ENCODE measurements around the gene GABRQ. TPM values are rescaled to one million over a fixed set of nuclear protein-coding genes. Genes with fewer than 3 reads are reported as not detected.
"Not testable (repeated sequence)": the region's sequence is repeated elsewhere in the genome, so short reads cannot be mapped to it uniquely, and the experiment has no call there.

The GABRQ gene
- total RNA-seq, 1 experiment from 2014 or later: not detected

DNA sequence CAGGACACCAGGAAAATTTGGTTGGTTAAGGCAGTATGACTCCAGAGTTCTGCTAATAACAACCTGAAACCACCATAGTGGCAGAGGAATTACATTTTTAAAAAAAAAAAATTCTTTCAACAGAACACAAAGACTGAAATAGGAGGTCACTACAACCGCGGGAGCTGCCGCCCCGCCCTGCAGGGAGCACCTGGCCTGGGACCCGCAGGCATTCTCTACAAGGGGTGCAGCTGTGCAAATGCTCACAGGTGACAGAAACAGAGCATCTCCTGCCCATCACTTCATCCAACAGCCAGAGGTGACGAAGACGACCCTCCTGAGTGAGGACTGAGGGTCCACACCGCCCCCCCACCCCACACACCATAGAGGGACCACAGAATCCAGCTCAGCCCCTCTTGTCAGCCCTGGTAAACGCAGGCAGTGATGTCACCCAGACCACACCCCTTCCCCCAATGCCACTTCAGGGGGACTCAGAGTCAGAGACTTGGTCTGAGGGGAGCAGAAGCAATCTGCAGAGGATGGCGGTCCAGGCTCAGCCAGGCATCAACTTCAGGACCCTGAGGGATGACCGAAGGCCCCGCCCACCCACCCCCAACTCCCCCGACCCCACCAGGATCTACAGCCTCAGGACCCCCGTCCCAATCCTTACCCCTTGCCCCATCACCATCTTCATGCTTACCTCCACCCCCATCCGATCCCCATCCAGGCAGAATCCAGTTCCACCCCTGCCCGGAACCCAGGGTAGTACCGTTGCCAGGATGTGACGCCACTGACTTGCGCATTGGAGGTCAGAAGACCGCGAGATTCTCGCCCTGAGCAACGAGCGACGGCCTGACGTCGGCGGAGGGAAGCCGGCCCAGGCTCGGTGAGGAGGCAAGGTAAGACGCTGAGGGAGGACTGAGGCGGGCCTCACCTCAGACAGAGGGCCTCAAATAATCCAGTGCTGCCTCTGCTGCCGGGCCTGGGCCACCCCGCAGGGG is 60.5 kb downstream of the GABRQ start, which contains the start of gene MAGEA3:
TSS of gene MAGEA3 (plus strand) at position 843 of the 980 bp plus-strand sequence. CDS start 2,039 bp downstream, outside the sequence.
- BruUV-seq (replicated peaks); DNase-seq (ENCODE audit: unreplicated experiment); H3K9me3 Mint-ChIP-seq (ENCODE audit: unreplicated experiment); H3K4me1 Mint-ChIP-seq (ENCODE audit: insufficient read depth, unreplicated experiment); CTCF ChIA-PET; H3K4me3 Mint-ChIP-seq (ENCODE audit: unreplicated experiment); intact Hi-C loops (cut with micrococcal nuclease); H3K27me3 Mint-ChIP-seq (ENCODE audit: insufficient read depth, unreplicated experiment); H3K27ac Mint-ChIP-seq (ENCODE audit: low read depth, unreplicated experiment); POLR2A ChIA-PET; H3K36me3 Mint-ChIP-seq (ENCODE audit: insufficient read depth, unreplicated experiment): not testable (repeated sequence)

DNA sequence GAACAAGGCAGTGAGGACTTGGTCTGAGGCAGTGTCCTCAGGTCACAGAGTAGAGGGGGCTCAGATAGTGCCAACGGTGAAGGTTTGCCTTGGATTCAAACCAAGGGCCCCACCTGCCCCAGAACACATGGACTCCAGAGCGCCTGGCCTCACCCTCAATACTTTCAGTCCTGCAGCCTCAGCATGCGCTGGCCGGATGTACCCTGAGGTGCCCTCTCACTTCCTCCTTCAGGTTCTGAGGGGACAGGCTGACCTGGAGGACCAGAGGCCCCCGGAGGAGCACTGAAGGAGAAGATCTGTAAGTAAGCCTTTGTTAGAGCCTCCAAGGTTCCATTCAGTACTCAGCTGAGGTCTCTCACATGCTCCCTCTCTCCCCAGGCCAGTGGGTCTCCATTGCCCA is 62.7 kb downstream of the GABRQ start:
- POLR2A ChIA-PET; H3K4me1 Mint-ChIP-seq (ENCODE audit: insufficient read depth, unreplicated experiment); BruUV-seq (replicated peaks); intact Hi-C loops (cut with micrococcal nuclease); H3K27me3 Mint-ChIP-seq (ENCODE audit: insufficient read depth, unreplicated experiment); H3K27ac Mint-ChIP-seq (ENCODE audit: low read depth, unreplicated experiment); H3K4me3 Mint-ChIP-seq (ENCODE audit: unreplicated experiment); H3K9me3 Mint-ChIP-seq (ENCODE audit: unreplicated experiment); H3K36me3 Mint-ChIP-seq (ENCODE audit: insufficient read depth, unreplicated experiment); CTCF ChIA-PET; DNase-seq (ENCODE audit: unreplicated experiment): not testable (repeated sequence)

DNA sequence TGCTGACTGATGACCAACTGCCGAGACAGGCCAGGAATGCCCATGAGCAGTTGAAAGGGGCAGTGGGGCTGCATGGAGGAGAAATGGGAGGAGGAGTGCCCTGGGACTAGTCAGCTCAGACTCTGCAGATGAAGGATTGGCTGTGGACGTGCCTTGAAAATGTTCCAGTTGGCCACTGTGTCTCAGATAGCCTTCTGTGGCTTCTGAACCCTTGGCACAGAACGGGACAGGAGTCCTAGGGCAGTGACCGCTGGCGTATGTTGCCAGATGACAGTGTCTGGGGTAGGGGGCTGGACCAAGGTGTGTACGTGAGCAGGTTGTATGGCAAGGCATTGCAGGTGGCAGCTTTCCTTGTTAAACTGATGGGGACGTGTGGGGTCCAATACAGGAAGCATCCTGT is 68.8 kb downstream of the GABRQ start:
- H3K9me3 Mint-ChIP-seq (ENCODE audit: unreplicated experiment); H3K27me3 Mint-ChIP-seq (ENCODE audit: insufficient read depth, unreplicated experiment); H3K36me3 Mint-ChIP-seq (ENCODE audit: insufficient read depth, unreplicated experiment); intact Hi-C loops (cut with micrococcal nuclease); CTCF ChIA-PET; DNase-seq (ENCODE audit: unreplicated experiment); H3K4me1 Mint-ChIP-seq (ENCODE audit: insufficient read depth, unreplicated experiment); H3K27ac Mint-ChIP-seq (ENCODE audit: low read depth, unreplicated experiment); BruUV-seq (replicated peaks); POLR2A ChIA-PET; H3K4me3 Mint-ChIP-seq (ENCODE audit: unreplicated experiment): not testable (repeated sequence)

Other genes starting within 250 kb of the GABRQ start
- gene GABRA3, start 186.6 kb upstream of the GABRQ start, total RNA-seq (2022): not detected in 2 replicates
- not detected in 2 replicates for gene MAGEA3, start 60.9 kb downstream of the GABRQ start, total RNA-seq (2022)
- gene CSAG2, start 71.4 kb downstream of the GABRQ start, total RNA-seq (2022): not detected in 2 replicates
- not detected in 2 replicates for gene MAGEA2B, start 76.7 kb downstream of the GABRQ start, total RNA-seq (2022)
- not detected in 2 replicates for gene CSAG1, start 95.8 kb downstream of the GABRQ start, total RNA-seq (2022)
- gene MAGEA12, start 95.9 kb downstream of the GABRQ start, total RNA-seq (2022): not detected in 2 replicates
- gene MAGEA2, start 115.9 kb downstream of the GABRQ start, total RNA-seq (2022): not detected in 2 replicates
- gene CSAG3, start 121.3 kb downstream of the GABRQ start, total RNA-seq (2022): not detected in 2 replicates
- not detected in 2 replicates for gene MAGEA6, start 131.8 kb downstream of the GABRQ start, total RNA-seq (2022)
- 22.5 and 29.3 TPM in 2 replicates for gene CETN2, start 192.9 kb downstream of the GABRQ start, total RNA-seq (2022)
- 12.8 and 13.7 TPM in 2 replicates for gene NSDHL, start 193.2 kb downstream of the GABRQ start, total RNA-seq (2022)

Measured in MCF 10A (cell line).